PC-9 (cell line): ENCODE measurements around the gene RAD9A.

Source experiments
- EZH2 ChIP-seq: fragments of 200-600 bp; sonication (generic); IDR thresholded peaks from 2 replicates; pipeline ENCODE4 v1.8.0; 2017; ENCODE audit warnings: antibody characterized with exemption, low read depth
- TF ChIP-seq, protein P1 (sequence below): fragments of 200-600 bp; sonication (generic); conservative IDR thresholded peaks from 2 replicates; pipeline ENCODE4 v1.6.1; 2017; ENCODE audit warnings: mixed run types, antibody characterized with exemption, mild to moderate bottlenecking, moderate library complexity

DNA sequence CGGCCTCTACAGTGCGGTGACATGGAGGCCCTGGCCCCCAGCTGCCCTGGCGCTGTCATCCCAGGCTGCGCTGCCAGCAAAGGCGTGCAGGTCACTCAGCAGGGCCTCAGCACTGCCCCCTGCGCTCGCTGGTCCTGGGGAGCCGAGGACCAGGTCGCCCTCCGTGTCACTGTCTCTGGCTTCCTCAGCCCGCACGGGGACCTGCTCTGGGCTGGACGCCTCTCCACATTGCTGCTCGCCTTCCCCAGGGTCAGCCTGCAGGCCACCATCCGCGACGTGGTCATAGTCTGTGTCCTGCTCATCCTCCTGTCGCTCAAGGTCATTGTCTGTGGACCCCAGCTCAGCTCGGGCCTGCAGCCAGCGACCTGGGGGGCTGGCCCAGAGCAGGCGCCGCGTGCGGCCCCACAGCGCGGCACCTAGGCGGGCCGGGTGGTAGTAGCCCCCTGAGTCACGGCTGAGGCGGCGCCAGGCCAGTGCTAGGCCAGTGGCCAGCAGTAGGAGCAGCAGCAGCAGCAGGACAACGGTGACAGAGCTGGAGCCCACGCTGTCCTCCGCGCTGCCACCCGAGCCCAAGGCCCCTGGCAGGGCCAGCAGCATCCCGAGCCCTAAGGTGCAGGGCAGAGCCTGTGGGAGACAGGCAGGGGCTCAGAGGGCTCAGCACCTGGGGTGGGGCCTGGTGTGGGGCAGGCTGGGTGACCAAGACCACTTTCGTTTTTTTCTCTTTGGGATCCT, 44.1 kb downstream of the RAD9A start:
- TF ChIP-seq, protein P1, sequence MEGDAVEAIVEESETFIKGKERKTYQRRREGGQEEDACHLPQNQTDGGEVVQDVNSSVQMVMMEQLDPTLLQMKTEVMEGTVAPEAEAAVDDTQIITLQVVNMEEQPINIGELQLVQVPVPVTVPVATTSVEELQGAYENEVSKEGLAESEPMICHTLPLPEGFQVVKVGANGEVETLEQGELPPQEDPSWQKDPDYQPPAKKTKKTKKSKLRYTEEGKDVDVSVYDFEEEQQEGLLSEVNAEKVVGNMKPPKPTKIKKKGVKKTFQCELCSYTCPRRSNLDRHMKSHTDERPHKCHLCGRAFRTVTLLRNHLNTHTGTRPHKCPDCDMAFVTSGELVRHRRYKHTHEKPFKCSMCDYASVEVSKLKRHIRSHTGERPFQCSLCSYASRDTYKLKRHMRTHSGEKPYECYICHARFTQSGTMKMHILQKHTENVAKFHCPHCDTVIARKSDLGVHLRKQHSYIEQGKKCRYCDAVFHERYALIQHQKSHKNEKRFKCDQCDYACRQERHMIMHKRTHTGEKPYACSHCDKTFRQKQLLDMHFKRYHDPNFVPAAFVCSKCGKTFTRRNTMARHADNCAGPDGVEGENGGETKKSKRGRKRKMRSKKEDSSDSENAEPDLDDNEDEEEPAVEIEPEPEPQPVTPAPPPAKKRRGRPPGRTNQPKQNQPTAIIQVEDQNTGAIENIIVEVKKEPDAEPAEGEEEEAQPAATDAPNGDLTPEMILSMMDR = no peak
- no peak for TF ChIP-seq EZH2
